ENCODE data around the gene PHACTR2. TPM values are rescaled to one million over a fixed set of nuclear protein-coding genes. Genes with fewer than 3 reads are reported as not detected.
"Not testable (repeated sequence)": the region's sequence is repeated elsewhere in the genome, so short reads cannot be mapped to it uniquely, and the experiment has no call there.

The PHACTR2 gene
- total RNA-seq, 5 donors from 2014 or later (not counting 1 experiment from before 2014, with no cell fraction given): 31.9 to 50.3 (median 36.7) TPM

- Mint-ChIP-seq H3K4me1 (peaks cover 20 to 38% (median 24%) of the 10 kb centered on the region in 3 donors), H3K27me3 (no peaks in the 10 kb centered on the region), H3K4me3 (no peak overlapping the region), H3K36me3 (peaks cover 5% of the 10 kb centered on the region), H3K27ac (peak overlapping the region in 1 of 2 donors; percentile 30), H3K9me3 (peaks cover 0 to 4% (median 0%) of the 10 kb centered on the region in 3 donors)
- ChIA-PET CTCF (no interaction called here), POLR2A (interaction anchor here in 1 of 2 donors (0.9 kb wide), 1 partner anchor 45 kb away, joined by 3 read pairs; no protein-coding TSS in a partner anchor)
- WGBS (ENCODE audit: insufficient coverage): no CpG with 5 or more reads among the region's 1 CpG
- DNase-seq: no peak
- Histone ChIP-seq H3K4me1 (ENCODE audit: control insufficient read depth in 1 of 2, extremely low read depth in 1 of 2, insufficient read depth in 2 of 2, low read length in 2 of 2) (no peaks in the 10 kb centered on the region), H3K36me3 (ENCODE audit: control insufficient read depth in 2 of 2, extremely low read depth in 1 of 2, insufficient read depth in 1 of 2, low read length in 1 of 2) (no peaks in the 10 kb centered on the region), H3K27me3 (replicated peaks in 1 of 2; ENCODE audit: control insufficient read depth in 2 of 2, extremely low read depth in 1 of 2, insufficient read depth in 2 of 2, low read length in 1 of 2) (no peaks in the 10 kb centered on the region), H3K4me3 (ENCODE audit: control insufficient read depth in 1 of 2, extremely low read depth in 1 of 2, low read length in 1 of 2) (no peak overlapping the region), H3K27ac (ENCODE audit: low read length) (no peak overlapping the region), H3K9me3 (no peaks in the 10 kb centered on the region)
- no peak for ATAC-seq (replicated peaks in 1 of 4)
Measured at GRCh38 chr6:143731789-143732188, 54.0 kb downstream of the PHACTR2 start.

- no peaks in the 10 kb centered on the region for H3K9me3 ChIP-seq
- H3K27me3 ChIP-seq (replicated peaks in 1 of 2; ENCODE audit: control insufficient read depth in 2 of 2, extremely low read depth in 1 of 2, insufficient read depth in 2 of 2, low read length in 1 of 2): no peaks in the 10 kb centered on the region
- WGBS (ENCODE audit: insufficient coverage): no CpG with 5 or more reads among the region's 1 CpG
- H3K9me3 Mint-ChIP-seq: no peaks in the 10 kb centered on the region
- H3K36me3 ChIP-seq (ENCODE audit: control insufficient read depth in 2 of 2, extremely low read depth in 1 of 2, insufficient read depth in 1 of 2, low read length in 1 of 2): no peaks in the 10 kb centered on the region
- no peaks in the 10 kb centered on the region for H3K4me1 ChIP-seq (ENCODE audit: control insufficient read depth in 1 of 2, extremely low read depth in 1 of 2, insufficient read depth in 2 of 2, low read length in 2 of 2)
- ChIA-PET CTCF (interaction anchor here in 1 of 2 donors (1.0 kb wide), 1 partner anchor 157 kb away, joined by 4 read pairs; no protein-coding TSS in a partner anchor), POLR2A (interaction anchor here in 1 of 2 donors (0.9 kb wide), 1 partner anchor 44 kb away, joined by 3 read pairs; no protein-coding TSS in a partner anchor)
- DNase-seq (no peak), ATAC-seq (replicated peaks in 1 of 4) (no peak)
- H3K36me3 Mint-ChIP-seq: no peaks in the 10 kb centered on the region
- H3K4me3 Mint-ChIP-seq: no peak overlapping the region
- no peak overlapping the region for H3K27ac ChIP-seq (ENCODE audit: low read length)
- H3K4me1 Mint-ChIP-seq: peaks cover 20 to 34% (median 24%) of the 10 kb centered on the region in 3 donors
- H3K27ac Mint-ChIP-seq: no peak overlapping the region
- H3K4me3 ChIP-seq (ENCODE audit: control insufficient read depth in 1 of 2, extremely low read depth in 1 of 2, low read length in 1 of 2): no peak overlapping the region
- no peaks in the 10 kb centered on the region for H3K27me3 Mint-ChIP-seq
Measured at GRCh38 chr6:143732536-143732935, 54.8 kb downstream of the PHACTR2 start.

DNA sequence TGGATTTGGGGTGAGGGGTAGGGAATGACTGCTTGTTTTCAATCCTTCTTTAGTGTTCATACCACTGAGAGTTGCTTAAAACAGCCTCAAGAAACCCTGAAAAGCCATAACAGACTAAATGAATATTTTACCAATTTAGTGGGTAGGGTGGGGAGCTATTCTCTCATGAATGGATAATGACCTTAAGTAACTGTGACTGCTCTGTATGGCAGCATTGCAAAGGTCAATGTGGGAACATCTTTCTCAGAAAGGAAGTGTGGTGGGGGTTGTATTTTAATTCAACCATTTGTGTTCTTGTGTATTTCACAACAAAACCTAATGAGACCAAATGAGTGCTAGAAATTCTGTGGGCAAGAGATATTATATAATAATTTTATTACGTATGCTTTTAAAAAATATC is 55.7 kb downstream of the PHACTR2 start:
- H3K4me1 Mint-ChIP-seq: peaks cover 20 to 34% (median 24%) of the 10 kb centered on the region in 3 donors
- H3K27ac ChIP-seq (ENCODE audit: low read length): no peak overlapping the region
- no peak overlapping the region for H3K27ac Mint-ChIP-seq
- no peaks in the 10 kb centered on the region for H3K9me3 Mint-ChIP-seq
- H3K27me3 Mint-ChIP-seq: no peaks in the 10 kb centered on the region
- H3K27me3 ChIP-seq (replicated peaks in 1 of 2; ENCODE audit: control insufficient read depth in 2 of 2, extremely low read depth in 1 of 2, insufficient read depth in 2 of 2, low read length in 1 of 2): no peaks in the 10 kb centered on the region
- H3K4me1 ChIP-seq (ENCODE audit: control insufficient read depth in 1 of 2, extremely low read depth in 1 of 2, insufficient read depth in 2 of 2, low read length in 2 of 2): no peaks in the 10 kb centered on the region
- WGBS (ENCODE audit: insufficient coverage): no CpG with 5 or more reads among the region's 1 CpG
- no peak overlapping the region for H3K4me3 Mint-ChIP-seq
- H3K36me3 Mint-ChIP-seq: no peaks in the 10 kb centered on the region
- no peak overlapping the region for H3K4me3 ChIP-seq (ENCODE audit: control insufficient read depth in 1 of 2, extremely low read depth in 1 of 2, low read length in 1 of 2)
- CTCF ChIA-PET: no interaction called here
- POLR2A ChIA-PET: no interaction called here
- ATAC-seq (replicated peaks in 1 of 4) (no peak), DNase-seq (no peak)
- H3K9me3 ChIP-seq: no peaks in the 10 kb centered on the region
- no peaks in the 10 kb centered on the region for H3K36me3 ChIP-seq (ENCODE audit: control insufficient read depth in 2 of 2, extremely low read depth in 1 of 2, insufficient read depth in 1 of 2, low read length in 1 of 2)

GRCh38 chr6:143734641-143735063 is 56.9 kb downstream of the PHACTR2 start:
- POLR2A ChIA-PET: no interaction called here
- Histone ChIP-seq H3K4me3 (ENCODE audit: control insufficient read depth in 1 of 2, extremely low read depth in 1 of 2, low read length in 1 of 2) (no peak overlapping the region), H3K36me3 (ENCODE audit: control insufficient read depth in 2 of 2, extremely low read depth in 1 of 2, insufficient read depth in 1 of 2, low read length in 1 of 2) (no peaks in the 10 kb centered on the region), H3K27me3 (replicated peaks in 1 of 2; ENCODE audit: control insufficient read depth in 2 of 2, extremely low read depth in 1 of 2, insufficient read depth in 2 of 2, low read length in 1 of 2) (no peaks in the 10 kb centered on the region), H3K9me3 (no peaks in the 10 kb centered on the region), H3K27ac (ENCODE audit: low read length) (no peak overlapping the region), H3K4me1 (ENCODE audit: control insufficient read depth in 1 of 2, extremely low read depth in 1 of 2, insufficient read depth in 2 of 2, low read length in 2 of 2) (peaks cover 0 to 2% of the 10 kb centered on the region in 2 experiments)
- H3K4me3 Mint-ChIP-seq: no peak overlapping the region
- H3K27me3 Mint-ChIP-seq: no peaks in the 10 kb centered on the region
- CTCF ChIA-PET: no interaction called here
- H3K27ac Mint-ChIP-seq: no peak overlapping the region
- H3K4me1 Mint-ChIP-seq: peaks cover 27 to 43% (median 32%) of the 10 kb centered on the region in 3 donors
- ATAC-seq (replicated peaks in 1 of 4): no peak
- WGBS (ENCODE audit: insufficient coverage): no CpG with 5 or more reads among the region's 1 CpG
- no peak for DNase-seq
- no peaks in the 10 kb centered on the region for H3K9me3 Mint-ChIP-seq
- H3K36me3 Mint-ChIP-seq: peaks cover 2% of the 10 kb centered on the region

DNA sequence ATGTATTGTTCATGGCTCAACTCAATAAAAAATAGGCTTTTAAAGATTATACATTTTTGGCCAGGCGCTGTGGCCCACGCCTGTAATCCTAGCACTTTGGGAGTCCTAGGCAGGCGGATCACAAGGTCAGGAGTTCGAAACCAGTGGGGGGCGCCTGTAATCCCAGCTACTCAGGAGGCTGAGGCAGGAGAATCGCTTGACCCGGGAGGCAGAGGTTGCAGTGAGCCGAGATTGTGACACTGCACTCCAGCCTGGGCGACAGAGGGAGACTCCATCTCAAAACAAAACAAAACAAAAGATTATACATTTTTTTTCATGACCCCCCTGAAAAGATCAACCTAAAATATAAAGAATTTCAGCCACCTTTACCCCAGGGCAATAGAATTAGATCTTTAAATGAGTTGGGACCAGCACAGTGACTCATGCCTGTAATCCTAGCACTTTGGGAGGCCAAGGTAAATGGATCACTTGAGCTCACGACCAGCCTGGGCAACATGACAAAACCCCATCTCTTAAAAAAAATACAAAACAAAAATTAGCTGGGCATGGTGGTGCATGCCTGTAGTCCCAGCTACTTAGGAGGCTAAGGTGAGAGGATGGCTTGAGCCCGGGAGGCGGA is 60.4 kb downstream of the PHACTR2 start:
- over 99% methylated on average over 7 of the region's 12 CpGs for WGBS (ENCODE audit: insufficient coverage)
- CTCF ChIA-PET; H3K4me1 ChIP-seq (ENCODE audit: control insufficient read depth in 1 of 2, extremely low read depth in 1 of 2, insufficient read depth in 2 of 2, low read length in 2 of 2): not testable (repeated sequence)

DNA sequence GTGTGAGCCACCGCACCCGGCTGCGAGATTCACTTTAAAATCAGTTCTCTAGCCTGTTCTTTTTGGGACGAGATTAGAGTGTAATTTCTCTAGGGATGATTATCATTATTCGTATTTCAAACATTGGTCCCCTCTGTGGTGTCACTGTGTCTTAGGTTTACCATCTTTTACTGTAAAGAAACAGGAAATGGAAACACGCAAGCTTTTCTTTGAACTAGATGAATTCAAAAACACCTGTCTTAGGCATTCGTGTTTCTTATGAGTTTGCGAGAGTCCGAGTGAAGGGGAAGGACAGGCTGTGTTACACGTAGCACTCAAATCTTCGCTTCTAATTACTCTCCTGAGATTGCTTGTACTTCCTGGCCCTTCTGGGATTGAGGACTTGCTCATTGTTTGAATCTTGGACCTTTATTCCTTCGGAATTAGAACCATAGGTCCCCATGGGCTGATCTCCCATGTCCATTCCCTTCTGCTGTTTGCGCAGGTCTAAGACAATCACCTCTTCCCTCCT is 61.6 kb downstream of the PHACTR2 start:
- Histone ChIP-seq H3K27ac (ENCODE audit: low read length) (no peak overlapping the region), H3K4me3 (ENCODE audit: control insufficient read depth in 1 of 2, extremely low read depth in 1 of 2, low read length in 1 of 2) (no peak overlapping the region), H3K27me3 (replicated peaks in 1 of 2; ENCODE audit: control insufficient read depth in 2 of 2, extremely low read depth in 1 of 2, insufficient read depth in 2 of 2, low read length in 1 of 2) (no peaks in the 10 kb centered on the region), H3K9me3 (no peaks in the 10 kb centered on the region), H3K4me1 (ENCODE audit: control insufficient read depth in 1 of 2, extremely low read depth in 1 of 2, insufficient read depth in 2 of 2, low read length in 2 of 2) (peaks cover 0 to 2% of the 10 kb centered on the region in 2 experiments), H3K36me3 (ENCODE audit: control insufficient read depth in 2 of 2, extremely low read depth in 1 of 2, insufficient read depth in 1 of 2, low read length in 1 of 2) (no peaks in the 10 kb centered on the region)
- peaks cover 13% of the 10 kb centered on the region for H3K36me3 Mint-ChIP-seq
- 69% methylated on average over 7 of the region's 13 CpGs for WGBS (ENCODE audit: insufficient coverage)
- ChIA-PET POLR2A (no interaction called here), CTCF (no interaction called here)
- DNase-seq (no peak), ATAC-seq (replicated peaks in 1 of 4) (no peak)
- peaks cover 9 to 19% (median 18%) of the 10 kb centered on the region in 3 donors for H3K4me1 Mint-ChIP-seq
- H3K27me3 Mint-ChIP-seq: no peaks in the 10 kb centered on the region
- no peak overlapping the region for H3K27ac Mint-ChIP-seq
- peak overlapping the region in 1 of 3 donors; percentile 37 for H3K4me3 Mint-ChIP-seq
- no peaks in the 10 kb centered on the region for H3K9me3 Mint-ChIP-seq

More for the DNA sequence above, 60.4 kb downstream of the PHACTR2 start:
- H3K4me3 Mint-ChIP-seq; H3K27me3 Mint-ChIP-seq; DNase-seq; H3K9me3 ChIP-seq; H3K4me3 ChIP-seq (ENCODE audit: control insufficient read depth in 1 of 2, extremely low read depth in 1 of 2, low read length in 1 of 2); H3K27ac ChIP-seq (ENCODE audit: low read length); H3K9me3 Mint-ChIP-seq; POLR2A ChIA-PET; H3K36me3 ChIP-seq (ENCODE audit: control insufficient read depth in 2 of 2, extremely low read depth in 1 of 2, insufficient read depth in 1 of 2, low read length in 1 of 2); H3K27me3 ChIP-seq (replicated peaks in 1 of 2; ENCODE audit: control insufficient read depth in 2 of 2, extremely low read depth in 1 of 2, insufficient read depth in 2 of 2, low read length in 1 of 2); H3K27ac Mint-ChIP-seq; ATAC-seq (replicated peaks in 1 of 4); H3K36me3 Mint-ChIP-seq: not testable (repeated sequence)
- peaks cover 19 to 26% (median 19%) of the 10 kb centered on the region in 3 donors for H3K4me1 Mint-ChIP-seq

Measured in T-cell (primary cell).